NCI-H2029 (cell line): ENCODE results near the gene ALX4.

Experiments
- DNase-seq: peaks from one replicate; lab custom pipeline; 2025; lab: John Stamatoyannopoulos, UW

Gene ALX4

GRCh38 chr11:44244639-44245310, 65.2 kb downstream of the ALX4 start:
- no peak for DNase-seq

GRCh38 chr11:44243595-44244343, 66.2 kb downstream of the ALX4 start:
- no peak for DNase-seq

GRCh38 chr11:44243086-44243485, 66.9 kb downstream of the ALX4 start:
- no peak for DNase-seq

GRCh38 chr11:44241851-44242250, 68.1 kb downstream of the ALX4 start:
- no peak for DNase-seq

- DNase-seq: no peak
Measured at GRCh38 chr11:44237156-44237555, 72.8 kb downstream of the ALX4 start.

GRCh38 chr11:44236296-44236695, 73.6 kb downstream of the ALX4 start:
- DNase-seq: no peak

GRCh38 chr11:44235765-44236201, 74.2 kb downstream of the ALX4 start:
- no peak for DNase-seq

- no peak for DNase-seq
Measured at GRCh38 chr11:44229624-44230023, 80.3 kb downstream of the ALX4 start.

GRCh38 chr11:44229098-44229497, 80.8 kb downstream of the ALX4 start:
- peak; percentile 53 for DNase-seq

- no peak for DNase-seq
Measured at GRCh38 chr11:44228379-44228778, 81.6 kb downstream of the ALX4 start.

GRCh38 chr11:44226945-44227344, 83.0 kb downstream of the ALX4 start:
- no peak for DNase-seq

GRCh38 chr11:44226490-44226889, 83.4 kb downstream of the ALX4 start:
- no peak for DNase-seq

GRCh38 chr11:44224867-44225501, 85.0 kb downstream of the ALX4 start:
- no peak for DNase-seq

- DNase-seq: no peak
Measured at GRCh38 chr11:44223238-44223637, 86.7 kb downstream of the ALX4 start.

- DNase-seq: no peak
Measured at GRCh38 chr11:44221992-44222391, 87.9 kb downstream of the ALX4 start.

GRCh38 chr11:44221456-44221855, 88.5 kb downstream of the ALX4 start:
- DNase-seq: no peak

- DNase-seq: no peak
Measured at GRCh38 chr11:44219830-44220796, 89.8 kb downstream of the ALX4 start.

GRCh38 chr11:44217432-44217831, 92.5 kb downstream of the ALX4 start:
- no peak for DNase-seq

- DNase-seq: no peak
Measured at GRCh38 chr11:44213148-44213547, 96.8 kb downstream of the ALX4 start.

GRCh38 chr11:44212128-44212527, 97.8 kb downstream of the ALX4 start:
- no peak for DNase-seq
